Breast epithelium (tissue), 3 donors: ENCODE measurements around the gene ADPRHL1.

Source experiments
- CTCF ChIP-seq, 3 donors: fragments of 450-650 bp; IDR thresholded peaks; one replicate each; pipeline ENCODE4 v1.5.1; 2016 to 2017; ENCODE audit warnings: antibody characterized with exemption in 3 of 3, mild to moderate bottlenecking in 3 of 3, moderate library complexity in 3 of 3
- POLR2A ChIP-seq: fragments of 450-650 bp; IDR thresholded peaks from one replicate; pipeline ENCODE4 v1.6.1; 2016; ENCODE audit warnings: antibody characterized with exemption, mild to moderate bottlenecking, moderate library complexity
- POLR2AphosphoS5 ChIP-seq, 3 donors: sonication (generic); formaldehyde crosslinking; IDR thresholded peaks; one replicate each; pipeline ENCODE4 v1.6.1; 2017; ENCODE audit warnings: antibody characterized with exemption in 3 of 3

GRCh38 chr13:113423520-113424163 is 29.6 kb downstream of the ADPRHL1 start:
- no peak for TF ChIP-seq CTCF (IDR thresholded peaks at IDR 0.05)
- TF ChIP-seq POLR2AphosphoS5 (IDR thresholded peaks at IDR 0.05) = no peak
- TF ChIP-seq POLR2A = no peak
